Limb (tissue), 2 donors: Measurements from ENCODE around the gene COPZ1.

ENCODE experiments used
- DNase-seq, 2 donors: peaks; one replicate each; pipeline ENCODE4 v3.0.0-alpha.2; 2016; ENCODE audit errors: extremely low spot score in 2 of 2

The COPZ1 gene

GRCh38 chr12:54376596-54376995, 51.7 kb downstream of the COPZ1 start:
- DNase-seq = no peak

- no peak for DNase-seq
These were observed 52.1 kb downstream of the COPZ1 start for GRCh38 chr12:54377007-54377406.

- no peak for DNase-seq
These were observed 53.0 kb downstream of the COPZ1 start for GRCh38 chr12:54377797-54378515.

- peak in 1 of 2 donors; percentile 82 for DNase-seq
These were observed 54.0 kb downstream of the COPZ1 start for GRCh38 chr12:54378796-54379397.

- DNase-seq = peak; percentile 89 to 96
These were observed 54.7 kb downstream of the COPZ1 start for GRCh38 chr12:54379398-54380201.

GRCh38 chr12:54381136-54381535, 56.2 kb downstream of the COPZ1 start:
- DNase-seq = no peak

GRCh38 chr12:54383041-54383609, 58.2 kb downstream of the COPZ1 start:
- no peak for DNase-seq

GRCh38 chr12:54384591-54385041, 59.7 kb downstream of the COPZ1 start, which contains the start of gene ZNF385A:
Gene ZNF385A, minus strand, starts transcription at chr12:54384733. Its CDS starts 219 bp downstream, at chr12:54384514.
- DNase-seq = no peak

- DNase-seq = no peak
These were observed 60.5 kb downstream of the COPZ1 start for GRCh38 chr12:54385251-54385914.

GRCh38 chr12:54386403-54387113, 61.6 kb downstream of the COPZ1 start:
- DNase-seq = no peak

- DNase-seq = no peak
These were observed 62.2 kb downstream of the COPZ1 start for GRCh38 chr12:54387114-54387467.

- no peak for DNase-seq
These were observed 63.6 kb downstream of the COPZ1 start for GRCh38 chr12:54388237-54389133.

- no peak for DNase-seq
These were observed 64.2 kb downstream of the COPZ1 start for GRCh38 chr12:54389134-54389508.

GRCh38 chr12:54389607-54390175, 64.8 kb downstream of the COPZ1 start:
- no peak for DNase-seq

GRCh38 chr12:54390176-54390667, 65.3 kb downstream of the COPZ1 start:
- DNase-seq = no peak

GRCh38 chr12:54390668-54391551, 66.0 kb downstream of the COPZ1 start:
- peak in 1 of 2 donors; percentile 82 for DNase-seq

- no peak for DNase-seq
These were observed 67.7 kb downstream of the COPZ1 start for GRCh38 chr12:54392485-54393206.
